Esophagus squamous epithelium (tissue), 5 donors: ENCODE data around the gene PLK1. TPM values are rescaled to one million over a fixed set of nuclear protein-coding genes. Genes with fewer than 3 reads are reported as not detected.

ENCODE experiments used
- DNase-seq: peaks from one replicate; lab custom pipeline; 2025; lab: John Stamatoyannopoulos, UW
- H3K27ac ChIP-seq, 4 donors: fragments of 200-600 bp; sonication (generic); one replicate each; pipeline ENCODE4 v1.5.1; 2016 to 2019; ENCODE audit warnings: mild to moderate bottlenecking in 1 of 4
- H3K27me3 ChIP-seq, 4 donors: fragments of 200-600 bp; sonication (generic); 1 replicate in 3 of 4; 2 replicates in 1 of 4; pipeline versions ENCODE4 v1.5.1 to v1.6.0; 2017 to 2021; ENCODE audit warnings: antibody characterized with exemption in 1 of 4
- H3K36me3 ChIP-seq, 3 donors: fragments of 200-600 bp; sonication (generic); one replicate each; pipeline ENCODE4 v1.5.1; 2016 to 2019
- H3K4me1 ChIP-seq, 3 donors: fragments of 200-600 bp; sonication (generic); one replicate each; pipeline ENCODE4 v1.5.1; 2017 to 2019
- H3K4me3 ChIP-seq, 4 donors: fragments of 200-600 bp; sonication (generic); 1 replicate in 3 of 4; 2 replicates in 1 of 4; pipeline ENCODE4 v1.5.1; 2016 to 2019; ENCODE audit warnings: mild to moderate bottlenecking in 2 of 4, moderate library complexity in 1 of 4
- H3K9me3 ChIP-seq, 3 donors: fragments of 200-600 bp; sonication (generic); one replicate each; pipeline ENCODE4 v1.5.1; 2016 to 2019
- CTCF ChIP-seq, 6 experiments: fragments of 450-650 bp in 4 of 6; fragments of 200-600 bp in 2 of 6; sonication (generic) in 2 of 6; IDR thresholded peaks; one replicate each; pipeline ENCODE4 v1.5.1; 2016 to 2019; ENCODE audit warnings: antibody characterized with exemption in 6 of 6, mild to moderate bottlenecking in 4 of 6, moderate library complexity in 4 of 6
- POLR2A ChIP-seq, 4 donors: fragments of 450-650 bp; IDR thresholded peaks; one replicate each; pipeline ENCODE4 v1.6.1; 2017; ENCODE audit warnings: antibody characterized with exemption in 4 of 4, mild to moderate bottlenecking in 4 of 4, moderate library complexity in 3 of 4
- WGBS, 2 donors: methylation state at CpG; one replicate each; pipeline ENCODE4 v1.1.5; 2018; 5-methylcytosine and 5-hydroxymethylcytosine counted together
- intact Hi-C: fragments of 100-400 bp; cut with DNase I; formaldehyde crosslinking; loops from one replicate; pipeline ENCODE4 v1.15.0; 2022
- total RNA-seq, 4 donors: library from RNA; depleted of rRNA; stranded (reverse); fragments of >200 nt; gene quantifications; one replicate each; pipeline ENCODE4 v1.1.0, GENCODE V29; 2016
- donor health status: DM: yes; HTN: yes; CAD: no.

PLK1 gene
- total RNA-seq, 4 donors from 2014 or later, result 13.0 to 45.3 (median 17.7) TPM

DNA sequence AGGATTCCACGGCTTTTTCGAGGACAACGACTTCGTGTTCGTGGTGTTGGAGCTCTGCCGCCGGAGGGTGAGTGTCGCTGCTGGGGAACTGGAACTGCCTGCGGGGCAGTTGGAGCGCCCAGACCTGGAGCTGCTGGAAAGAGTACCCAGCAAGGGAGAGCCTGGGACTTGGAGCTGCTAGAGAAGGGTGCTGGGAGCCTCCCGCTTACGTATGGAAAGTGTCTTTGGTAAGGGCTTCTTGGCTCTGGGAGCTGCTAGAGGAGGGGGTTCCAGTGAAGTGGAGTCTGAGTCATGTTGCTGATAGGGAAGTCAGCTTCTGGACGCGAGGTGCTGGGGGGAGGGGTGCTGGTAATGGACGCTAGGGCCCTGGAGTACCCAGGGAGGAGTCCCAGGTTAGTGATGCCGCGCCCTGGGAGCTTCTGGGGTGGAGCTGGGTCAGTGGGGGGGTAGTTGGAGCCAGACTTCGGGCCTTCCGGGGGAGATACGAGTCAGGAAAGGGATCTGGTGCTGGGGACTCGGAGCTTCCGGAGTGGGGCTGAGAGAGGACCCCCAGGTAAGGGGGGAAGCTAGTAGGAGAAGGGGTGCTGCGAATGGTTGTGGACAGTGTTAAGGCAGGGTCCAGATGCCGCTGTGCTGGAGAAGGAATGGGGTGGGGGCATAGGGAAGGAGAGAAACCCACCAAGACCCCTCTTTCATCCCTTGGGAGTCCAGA is 741 bp downstream of the PLK1 start:
- H3K27ac ChIP-seq, result peak overlapping the region in 2 of 4 donors; percentile 38 to 54
- intact Hi-C loops, result no loop called here
- H3K4me3 ChIP-seq, result peak overlapping the region; percentile 43 to 75 (median 55)
- 8 to 19% methylated on average over 9 to 10 of the region's 24 CpGs for WGBS, 2 donors
- H3K4me1 ChIP-seq, result peaks cover 13 to 34% (median 14%) of the 10 kb centered on the region in 3 donors
- peaks cover 0 to 65% (median 0%) of the 10 kb centered on the region in 3 donors for H3K36me3 ChIP-seq
- DNase-seq, result no peak
- TF ChIP-seq POLR2A (IDR thresholded peaks at IDR 0.05), result no peak
- no peak for TF ChIP-seq CTCF (IDR thresholded peaks at IDR 0.05)
- H3K27me3 ChIP-seq, result no peaks in the 10 kb centered on the region
- no peaks in the 10 kb centered on the region for H3K9me3 ChIP-seq

DNA sequence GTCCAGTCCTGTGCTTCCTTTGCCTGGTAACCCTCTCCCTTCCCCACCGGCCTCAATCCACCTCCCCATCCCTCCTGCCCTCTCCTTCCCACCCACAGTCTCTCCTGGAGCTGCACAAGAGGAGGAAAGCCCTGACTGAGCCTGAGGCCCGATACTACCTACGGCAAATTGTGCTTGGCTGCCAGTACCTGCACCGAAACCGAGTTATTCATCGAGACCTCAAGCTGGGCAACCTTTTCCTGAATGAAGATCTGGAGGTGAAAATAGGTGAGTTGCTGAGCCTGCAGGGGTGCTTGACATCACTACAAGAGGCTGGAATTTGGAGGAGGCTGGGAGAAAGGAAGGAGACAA is 1.3 kb downstream of the PLK1 start:
- TF ChIP-seq CTCF (IDR thresholded peaks at IDR 0.05), result no peak
- no peak for TF ChIP-seq POLR2A (IDR thresholded peaks at IDR 0.05)
- peaks cover 13 to 34% (median 14%) of the 10 kb centered on the region in 3 donors for H3K4me1 ChIP-seq
- DNase-seq, result no peak
- peaks cover 0 to 64% (median 0%) of the 10 kb centered on the region in 3 donors for H3K36me3 ChIP-seq
- peak overlapping the region; percentile 43 to 75 (median 55) for H3K4me3 ChIP-seq
- intact Hi-C loops, result no loop called here
- WGBS, 2 donors, result 13 to 23% methylated on average over 1 to 6 of the region's 6 CpGs
- no peaks in the 10 kb centered on the region for H3K9me3 ChIP-seq
- no peaks in the 10 kb centered on the region for H3K27me3 ChIP-seq
- peak overlapping the region in 1 of 4 donors; percentile 38 for H3K27ac ChIP-seq

DNA sequence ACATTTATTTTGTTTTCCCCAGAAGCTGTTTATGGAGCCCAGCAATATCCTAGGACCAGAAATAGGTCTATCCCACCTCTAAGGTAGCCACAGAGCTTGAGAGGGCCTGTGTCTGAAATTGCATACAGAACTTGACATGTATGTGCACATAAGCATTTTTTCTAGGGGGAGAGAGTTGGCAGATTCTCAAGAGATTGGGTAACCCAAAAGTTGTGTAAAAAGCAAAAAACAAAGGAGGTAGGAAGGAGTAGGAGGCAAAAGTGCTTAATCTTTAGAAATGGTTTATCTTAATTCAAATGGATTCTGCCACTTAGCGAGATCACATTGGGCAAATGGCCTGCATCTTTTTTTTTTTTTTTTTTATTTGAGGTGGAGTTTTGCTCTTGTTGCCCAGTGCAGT is 3.5 kb downstream of the PLK1 start:
- 63 to 68% methylated on average over 1 of the region's 1 CpG for WGBS, 2 donors
- H3K9me3 ChIP-seq, result no peaks in the 10 kb centered on the region
- peaks cover 0 to 69% (median 0%) of the 10 kb centered on the region in 3 donors for H3K36me3 ChIP-seq
- no peak for TF ChIP-seq CTCF (IDR thresholded peaks at IDR 0.05)
- no peak for TF ChIP-seq POLR2A (IDR thresholded peaks at IDR 0.05)
- no peak overlapping the region for H3K27ac ChIP-seq
- H3K4me3 ChIP-seq, result no peak overlapping the region
- H3K27me3 ChIP-seq, result no peaks in the 10 kb centered on the region
- peaks cover 13 to 34% (median 14%) of the 10 kb centered on the region in 3 donors for H3K4me1 ChIP-seq
- no peak for DNase-seq
- intact Hi-C loops, result no loop called here

- no peak overlapping the region for H3K27ac ChIP-seq
- H3K4me3 ChIP-seq, result no peak overlapping the region
- intact Hi-C loops, result no loop called here
- WGBS, 2 donors, result 100% methylated on average over 2 to 3 of the region's 3 CpGs
- peaks cover 0 to 82% (median 9%) of the 10 kb centered on the region in 3 donors for H3K36me3 ChIP-seq
- H3K9me3 ChIP-seq, result no peaks in the 10 kb centered on the region
- TF ChIP-seq POLR2A (IDR thresholded peaks at IDR 0.05) (no peak), CTCF (IDR thresholded peaks at IDR 0.05) (no peak)
- no peaks in the 10 kb centered on the region for H3K27me3 ChIP-seq
- H3K4me1 ChIP-seq, result peaks cover 9 to 27% (median 10%) of the 10 kb centered on the region in 3 donors
- DNase-seq, result no peak
These were observed 4.8 kb downstream of the PLK1 start for GRCh38 chr16:23683487-23683886.

DNA sequence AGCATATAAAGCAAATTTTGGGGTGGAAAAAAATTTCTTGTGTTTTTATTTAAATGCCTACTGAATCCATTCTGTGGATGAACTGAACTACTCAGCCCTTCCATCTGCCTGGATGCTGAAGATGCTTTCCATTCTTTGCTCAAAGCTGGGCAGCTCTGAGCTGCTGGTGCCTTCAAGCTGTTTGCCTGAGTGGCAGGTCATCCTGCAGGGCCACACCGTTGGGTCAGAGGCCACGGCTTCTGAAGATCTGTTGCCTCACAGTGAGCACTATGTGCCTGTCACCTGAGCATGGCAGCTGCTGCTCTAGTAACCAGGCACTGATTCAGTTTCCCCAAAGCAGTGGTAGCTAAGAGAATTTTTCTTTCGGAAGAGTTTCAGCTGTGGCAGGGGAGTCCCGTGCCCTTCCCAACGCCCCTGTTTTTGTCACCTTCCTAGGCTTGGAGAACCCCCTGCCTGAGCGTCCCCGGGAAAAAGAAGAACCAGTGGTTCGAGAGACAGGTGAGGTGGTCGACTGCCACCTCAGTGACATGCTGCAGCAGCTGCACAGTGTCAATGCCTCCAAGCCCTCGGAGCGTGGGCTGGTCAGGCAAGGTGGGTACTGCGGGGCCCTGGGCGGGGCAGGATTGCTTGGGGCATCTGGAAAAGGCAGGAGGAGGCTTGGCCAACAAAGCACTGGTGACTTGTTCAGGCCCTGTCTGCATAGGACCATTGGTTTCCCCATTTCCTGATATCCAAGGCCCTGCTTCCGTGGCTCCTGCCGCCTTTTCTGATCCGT is 8.5 kb downstream of the PLK1 start:
- H3K36me3 ChIP-seq, result peaks cover 19 to 88% (median 25%) of the 10 kb centered on the region in 3 donors
- no peaks in the 10 kb centered on the region for H3K4me1 ChIP-seq
- no peak overlapping the region for H3K27ac ChIP-seq
- intact Hi-C loops, result no loop called here
- H3K27me3 ChIP-seq, result no peaks in the 10 kb centered on the region
- no peak for TF ChIP-seq CTCF (IDR thresholded peaks at IDR 0.05)
- TF ChIP-seq POLR2A (IDR thresholded peaks at IDR 0.05), result no peak
- no peak for DNase-seq
- 94 to 99% methylated on average over 6 to 10 of the region's 16 CpGs for WGBS, 2 donors
- H3K9me3 ChIP-seq, result no peaks in the 10 kb centered on the region
- H3K4me3 ChIP-seq, result no peak overlapping the region
